PFSK-1 (cell line): Measurements from ENCODE around the gene ST6GALNAC1.

ENCODE experiments used
- FOXP2 ChIP-seq: optimal IDR thresholded peaks from 2 replicates; pipeline ENCODE3; 2011; ENCODE audit warnings: borderline replicate concordance, control low read depth, inconsistent platforms; ENCODE audit not compliant: insufficient read depth; ENCODE audit errors: extremely low read length, extremely low read depth
- POLR2AphosphoS5 ChIP-seq: IDR thresholded peaks from 2 replicates; pipeline ENCODE4 v1.6.1; 2012; ENCODE audit warnings: low read depth, mild to moderate bottlenecking, control low read depth, low read length, moderate library complexity
- SIN3A ChIP-seq: IDR thresholded peaks from 2 replicates; pipeline ENCODE4 v1.6.1; 2012; ENCODE audit warnings: mild to moderate bottlenecking, low read length, moderate library complexity, borderline replicate concordance; ENCODE audit not compliant: insufficient read depth
- TAF1 ChIP-seq: IDR thresholded peaks from 2 replicates; pipeline ENCODE4 v1.6.1; 2012; ENCODE audit warnings: low read length, control low read depth, borderline replicate concordance; ENCODE audit not compliant: insufficient read depth
- TF ChIP-seq, protein P1 (sequence below), 2 experiments: IDR thresholded peaks; 2 replicates each; pipeline versions ENCODE4 v1.6.1 to v1.8.0; 2011 to 2012; ENCODE audit warnings: low read depth in 2 of 2, low read length in 2 of 2, control low read depth in 1 of 2, inconsistent platforms in 1 of 2, mild to moderate bottlenecking in 1 of 2, moderate library complexity in 1 of 2; ENCODE audit not compliant: insufficient read depth in 1 of 2

Gene ST6GALNAC1

DNA sequence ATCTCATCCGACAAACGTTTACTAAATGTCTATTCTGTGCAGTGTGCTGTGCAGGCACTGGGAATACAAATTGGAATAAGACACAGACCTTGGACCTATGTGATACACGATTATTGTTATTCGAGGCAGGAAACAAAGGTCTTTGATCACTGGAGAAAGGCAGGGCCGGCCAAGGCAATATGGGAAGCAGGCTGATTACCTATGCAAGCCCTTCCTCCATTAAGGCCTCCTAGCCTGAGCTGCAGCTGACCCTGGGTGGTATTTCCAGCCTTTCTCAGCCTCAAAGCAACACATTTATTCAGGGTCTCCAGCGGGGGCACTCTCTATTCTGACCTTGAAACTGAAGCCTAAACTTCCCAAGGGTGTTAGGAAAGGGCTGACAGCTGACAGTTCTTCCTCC is 13.4 kb downstream of the ST6GALNAC1 start:
- no peak for TF ChIP-seq POLR2AphosphoS5
- no peak for TF ChIP-seq TAF1
- no peak for TF ChIP-seq SIN3A
- TF ChIP-seq FOXP2: no peak
- TF ChIP-seq, protein P1, sequence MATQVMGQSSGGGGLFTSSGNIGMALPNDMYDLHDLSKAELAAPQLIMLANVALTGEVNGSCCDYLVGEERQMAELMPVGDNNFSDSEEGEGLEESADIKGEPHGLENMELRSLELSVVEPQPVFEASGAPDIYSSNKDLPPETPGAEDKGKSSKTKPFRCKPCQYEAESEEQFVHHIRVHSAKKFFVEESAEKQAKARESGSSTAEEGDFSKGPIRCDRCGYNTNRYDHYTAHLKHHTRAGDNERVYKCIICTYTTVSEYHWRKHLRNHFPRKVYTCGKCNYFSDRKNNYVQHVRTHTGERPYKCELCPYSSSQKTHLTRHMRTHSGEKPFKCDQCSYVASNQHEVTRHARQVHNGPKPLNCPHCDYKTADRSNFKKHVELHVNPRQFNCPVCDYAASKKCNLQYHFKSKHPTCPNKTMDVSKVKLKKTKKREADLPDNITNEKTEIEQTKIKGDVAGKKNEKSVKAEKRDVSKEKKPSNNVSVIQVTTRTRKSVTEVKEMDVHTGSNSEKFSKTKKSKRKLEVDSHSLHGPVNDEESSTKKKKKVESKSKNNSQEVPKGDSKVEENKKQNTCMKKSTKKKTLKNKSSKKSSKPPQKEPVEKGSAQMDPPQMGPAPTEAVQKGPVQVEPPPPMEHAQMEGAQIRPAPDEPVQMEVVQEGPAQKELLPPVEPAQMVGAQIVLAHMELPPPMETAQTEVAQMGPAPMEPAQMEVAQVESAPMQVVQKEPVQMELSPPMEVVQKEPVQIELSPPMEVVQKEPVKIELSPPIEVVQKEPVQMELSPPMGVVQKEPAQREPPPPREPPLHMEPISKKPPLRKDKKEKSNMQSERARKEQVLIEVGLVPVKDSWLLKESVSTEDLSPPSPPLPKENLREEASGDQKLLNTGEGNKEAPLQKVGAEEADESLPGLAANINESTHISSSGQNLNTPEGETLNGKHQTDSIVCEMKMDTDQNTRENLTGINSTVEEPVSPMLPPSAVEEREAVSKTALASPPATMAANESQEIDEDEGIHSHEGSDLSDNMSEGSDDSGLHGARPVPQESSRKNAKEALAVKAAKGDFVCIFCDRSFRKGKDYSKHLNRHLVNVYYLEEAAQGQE (IDR thresholded peaks at IDR 0.05; ENCODE audit: insufficient read depth in 1 of 2, low read depth in 2 of 2, low read length in 2 of 2): no peak

DNA sequence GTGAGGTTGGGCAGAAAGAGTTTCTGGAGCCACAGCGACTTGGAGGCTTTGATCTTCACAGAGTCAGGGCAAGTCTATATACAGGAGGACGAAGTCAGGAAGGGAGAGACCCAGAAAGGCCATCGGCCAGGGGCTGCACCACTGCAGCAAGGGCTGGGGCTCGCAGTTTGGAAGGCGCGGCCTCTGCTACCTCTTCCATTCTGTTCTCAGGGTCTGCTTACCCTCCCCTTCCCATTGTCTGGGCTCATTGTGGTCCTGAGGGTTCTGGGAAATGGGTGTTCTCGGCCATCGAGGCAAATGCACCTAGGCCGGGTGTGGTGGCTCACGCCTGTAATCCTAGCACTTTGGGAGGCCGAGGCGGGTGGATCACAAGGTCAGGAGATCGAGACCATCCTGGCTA is 16.0 kb downstream of the ST6GALNAC1 start:
- TF ChIP-seq, protein P1 (IDR thresholded peaks at IDR 0.05; ENCODE audit: insufficient read depth in 1 of 2, low read depth in 2 of 2, low read length in 2 of 2): no peak
- no peak for TF ChIP-seq SIN3A
- no peak for TF ChIP-seq TAF1
- no peak for TF ChIP-seq POLR2AphosphoS5
- TF ChIP-seq FOXP2: no peak

DNA sequence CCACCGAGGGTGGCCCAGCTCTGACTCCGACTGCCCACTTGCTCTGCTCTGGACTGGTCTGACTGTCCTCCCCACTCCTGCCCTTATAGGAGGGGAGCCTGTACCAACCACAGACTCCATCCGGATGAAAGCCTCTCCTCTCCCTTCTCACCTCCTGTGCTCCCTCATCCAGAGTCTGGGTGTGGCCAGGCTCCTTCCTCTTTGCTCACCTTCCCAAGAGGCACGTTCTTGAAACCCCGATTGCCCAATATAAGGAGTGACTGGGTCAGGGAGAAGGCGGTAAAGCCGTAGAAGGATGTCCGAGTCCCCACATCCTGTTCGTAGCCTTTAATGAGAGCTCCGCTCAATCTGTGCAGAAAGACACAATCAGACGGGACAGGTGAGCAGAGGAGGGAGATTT is 17.1 kb downstream of the ST6GALNAC1 start:
- no peak for TF ChIP-seq POLR2AphosphoS5
- TF ChIP-seq FOXP2: no peak

DNA sequence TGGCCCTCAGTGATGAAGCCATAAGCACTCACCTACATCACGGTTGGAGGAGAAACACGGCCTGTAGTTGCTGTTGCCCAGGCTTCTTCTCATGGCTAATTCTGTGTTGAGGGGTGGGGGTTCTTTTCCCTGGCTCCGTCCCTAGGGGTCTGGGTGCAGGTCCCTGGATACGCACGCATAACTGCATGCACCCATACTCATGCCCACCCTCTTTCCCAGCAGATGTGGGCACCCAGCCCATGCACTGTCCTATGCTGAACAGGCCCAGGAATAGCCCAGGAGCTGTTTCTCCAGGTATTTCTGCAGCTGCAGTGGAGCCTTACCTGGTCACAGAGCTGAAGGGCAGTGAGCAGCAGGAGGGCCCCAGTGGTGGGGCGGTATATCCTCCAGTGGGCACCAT is 18.1 kb downstream of the ST6GALNAC1 start:
- TF ChIP-seq TAF1: no peak
- TF ChIP-seq, protein P1 (IDR thresholded peaks at IDR 0.05; ENCODE audit: insufficient read depth in 1 of 2, low read depth in 2 of 2, low read length in 2 of 2): no peak
- TF ChIP-seq POLR2AphosphoS5: no peak
- TF ChIP-seq SIN3A: no peak
- no peak for TF ChIP-seq FOXP2

DNA sequence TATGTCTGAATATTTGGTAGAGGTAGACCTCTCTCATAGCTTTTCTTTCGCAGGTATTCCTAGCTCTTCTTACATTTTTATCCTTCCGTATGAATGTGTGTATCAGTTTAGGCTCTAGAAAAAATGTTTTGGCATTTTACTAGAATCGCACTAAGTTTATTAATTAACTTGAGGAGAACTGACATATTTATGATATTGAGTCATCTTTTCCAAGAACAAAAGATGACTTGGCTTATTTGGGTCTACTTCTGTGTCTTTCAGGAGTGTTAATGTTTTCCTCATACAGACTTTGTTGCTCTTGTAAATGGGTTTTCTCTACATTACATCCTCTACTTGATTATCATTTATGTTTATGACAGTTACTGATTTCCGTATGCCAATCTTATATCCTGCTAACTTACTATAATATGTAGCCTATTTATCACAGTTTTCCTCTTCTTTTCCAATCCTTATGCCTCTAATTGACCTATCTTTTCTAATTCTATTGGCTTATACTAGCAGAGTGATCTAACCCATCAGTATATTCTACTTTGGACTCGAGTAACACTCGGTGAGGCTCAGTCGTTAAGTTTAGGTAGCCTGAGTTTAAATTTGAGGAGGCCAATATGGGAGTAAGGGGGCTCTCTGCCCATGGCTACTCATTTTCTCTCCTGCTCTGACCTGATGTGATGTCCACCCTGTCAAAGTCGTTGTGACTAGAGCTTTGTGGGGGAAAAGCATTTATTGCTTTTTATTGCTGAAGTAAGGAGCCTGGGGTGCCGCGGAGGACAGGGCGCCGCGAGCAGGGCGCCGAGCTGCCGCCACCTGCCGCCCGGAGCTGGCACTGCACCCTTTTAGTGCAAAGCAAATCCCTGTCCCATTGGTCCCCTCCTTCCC is 20.0 kb downstream of the ST6GALNAC1 start:
- TF ChIP-seq POLR2AphosphoS5 (no peak), SIN3A (no peak), FOXP2 (no peak), TAF1 (no peak)
- TF ChIP-seq, protein P1 (IDR thresholded peaks at IDR 0.05; ENCODE audit: insufficient read depth in 1 of 2, low read depth in 2 of 2, low read length in 2 of 2): no peak
